ENCODE data around the gene CFAP77. TPM values are rescaled to one million over a fixed set of nuclear protein-coding genes. Genes with fewer than 3 reads are reported as not detected.

Gene CFAP77
- total RNA-seq, 4 donors from 2014 or later = not detected

DNA sequence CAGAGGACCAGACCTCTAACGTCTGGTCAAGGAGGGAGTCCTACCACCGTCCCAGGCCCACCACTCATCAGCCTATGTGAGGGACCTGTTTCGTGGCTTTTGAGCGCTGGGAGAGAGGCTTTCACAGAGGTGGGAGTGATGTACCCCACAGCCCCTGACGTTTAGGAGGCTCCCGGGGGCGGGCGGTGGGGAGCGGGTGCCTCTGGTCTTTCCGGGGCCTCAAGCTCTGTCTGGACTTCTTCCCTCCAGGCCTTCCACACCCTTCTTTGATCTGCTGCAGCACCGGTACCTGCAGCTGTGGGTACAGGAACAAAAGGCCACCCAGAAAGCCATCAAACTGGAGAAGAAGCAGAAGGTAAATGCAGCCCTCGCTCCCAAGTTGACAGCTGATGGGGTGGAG lies 127.3 kb downstream of the CFAP77 start:
- no peak for DNase-seq (ENCODE audit: low spot score in 2 of 2)
- intact Hi-C loops (cut with DNase I; ENCODE audit: low total_unique reads) = no loop called here
- WGBS, 2 donors = 72 to 80% methylated on average over 12 of the region's 12 CpGs
- no peak overlapping the region for H3K4me3 ChIP-seq (ENCODE audit: low read depth, poor library complexity, severe bottlenecking)
- TF ChIP-seq POLR2A (IDR thresholded peaks at IDR 0.05) = no peak

- DNase-seq (ENCODE audit: low spot score in 2 of 2) = no peak
- no peak overlapping the region for H3K4me3 ChIP-seq (ENCODE audit: low read depth, poor library complexity, severe bottlenecking)
- intact Hi-C loops (cut with DNase I; ENCODE audit: low total_unique reads) = no loop called here
- no peak for TF ChIP-seq POLR2A (IDR thresholded peaks at IDR 0.05)
- no peak for TF ChIP-seq CTCF (IDR thresholded peaks at IDR 0.05)
- 72 to 78% methylated on average over 8 of the region's 8 CpGs for WGBS, 2 donors
Measured at GRCh38 chr9:132538071-132538470, 128.1 kb downstream of the CFAP77 start.

DNA sequence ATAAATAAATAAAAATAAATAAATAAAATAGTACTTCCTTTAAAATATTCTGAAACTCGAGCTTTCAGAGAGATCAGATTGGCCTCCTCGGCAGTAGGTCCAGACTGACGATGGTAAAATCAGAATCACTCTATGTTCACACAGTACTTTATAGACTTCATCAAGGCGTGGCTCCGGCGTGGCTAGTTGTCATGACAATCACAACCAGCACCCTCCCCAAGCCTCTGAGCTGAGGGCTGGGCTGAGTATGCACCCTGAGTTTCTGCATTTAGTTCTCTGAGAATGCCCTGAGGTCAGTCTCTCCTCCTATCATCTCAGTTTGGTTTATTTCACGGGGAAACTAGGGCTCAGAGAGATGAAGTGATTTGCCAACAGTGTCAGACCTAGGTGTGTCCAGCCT lies 129.1 kb downstream of the CFAP77 start:
- intact Hi-C loops (cut with DNase I; ENCODE audit: low total_unique reads) = no loop called here
- DNase-seq (ENCODE audit: low spot score in 2 of 2) = no peak
- TF ChIP-seq CTCF (IDR thresholded peaks at IDR 0.05) (no peak), POLR2A (IDR thresholded peaks at IDR 0.05) (no peak)
- WGBS, 2 donors = 67 to 78% methylated on average over 7 of the region's 7 CpGs
- H3K4me3 ChIP-seq (ENCODE audit: low read depth, poor library complexity, severe bottlenecking) = no peak overlapping the region

GRCh38 chr9:132541051-132541450 lies 131.0 kb downstream of the CFAP77 start:
- 84 to 86% methylated on average over 8 of the region's 8 CpGs for WGBS, 2 donors
- TF ChIP-seq POLR2A (IDR thresholded peaks at IDR 0.05) = no peak
- no peak for TF ChIP-seq CTCF (IDR thresholded peaks at IDR 0.05)
- H3K4me3 ChIP-seq (ENCODE audit: low read depth, poor library complexity, severe bottlenecking) = no peak overlapping the region
- DNase-seq (ENCODE audit: low spot score in 2 of 2) = no peak
- intact Hi-C loops (cut with DNase I; ENCODE audit: low total_unique reads) = no loop called here

DNA sequence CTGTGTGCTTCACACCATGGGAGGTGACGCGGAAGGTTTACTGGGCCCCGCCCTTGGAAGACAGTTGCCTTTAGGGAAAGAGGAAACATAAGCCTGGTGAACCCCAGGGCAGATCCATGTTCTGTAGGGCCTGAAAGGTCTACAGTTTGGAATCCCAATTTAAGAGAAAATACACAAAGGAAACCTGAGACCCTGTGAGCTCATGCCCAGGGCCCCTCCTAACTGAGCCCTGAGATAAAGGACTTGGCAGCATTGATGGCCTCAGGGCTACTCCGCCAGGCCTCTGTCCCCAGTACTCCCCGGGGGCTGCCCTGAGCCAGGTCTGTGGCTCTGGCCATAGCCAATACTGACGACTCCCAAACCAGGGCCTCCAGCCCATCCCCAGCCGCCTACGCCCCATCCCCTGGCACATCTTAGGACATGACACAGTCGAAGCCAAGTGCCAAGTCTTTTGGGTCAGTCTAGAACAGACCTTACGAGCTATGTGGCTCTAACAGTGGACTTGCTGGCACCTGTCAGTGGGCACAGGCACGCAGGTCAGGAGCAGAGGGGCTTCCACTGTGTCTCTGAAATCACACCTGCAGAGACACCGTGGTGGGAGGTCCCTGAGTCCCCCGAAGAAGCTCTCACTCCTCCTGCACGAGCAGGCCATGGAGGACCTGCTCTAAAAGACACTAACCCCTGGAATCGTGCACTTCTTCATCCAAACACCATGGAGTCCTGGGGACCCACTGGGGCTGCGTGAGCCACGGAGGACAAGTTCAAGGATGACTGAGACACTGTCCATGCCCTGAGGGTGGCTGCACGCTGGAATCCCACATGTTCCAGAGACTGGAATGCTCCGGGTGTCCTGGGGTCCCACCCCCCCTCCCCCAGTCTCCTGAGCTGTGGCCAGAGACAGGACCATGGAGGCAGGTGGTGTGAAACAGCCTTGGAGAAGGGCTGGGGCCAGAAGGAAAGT lies 132.1 kb downstream of the CFAP77 start:
- WGBS, 2 donors = 81 to 82% methylated on average over 16 to 19 of the region's 19 CpGs
- DNase-seq (ENCODE audit: low spot score in 2 of 2) = no peak
- H3K4me3 ChIP-seq (ENCODE audit: low read depth, poor library complexity, severe bottlenecking) = no peak overlapping the region
- TF ChIP-seq POLR2A (IDR thresholded peaks at IDR 0.05) (no peak), CTCF (IDR thresholded peaks at IDR 0.05) (no peak)
- intact Hi-C loops (cut with DNase I; ENCODE audit: low total_unique reads) = no loop called here

DNA sequence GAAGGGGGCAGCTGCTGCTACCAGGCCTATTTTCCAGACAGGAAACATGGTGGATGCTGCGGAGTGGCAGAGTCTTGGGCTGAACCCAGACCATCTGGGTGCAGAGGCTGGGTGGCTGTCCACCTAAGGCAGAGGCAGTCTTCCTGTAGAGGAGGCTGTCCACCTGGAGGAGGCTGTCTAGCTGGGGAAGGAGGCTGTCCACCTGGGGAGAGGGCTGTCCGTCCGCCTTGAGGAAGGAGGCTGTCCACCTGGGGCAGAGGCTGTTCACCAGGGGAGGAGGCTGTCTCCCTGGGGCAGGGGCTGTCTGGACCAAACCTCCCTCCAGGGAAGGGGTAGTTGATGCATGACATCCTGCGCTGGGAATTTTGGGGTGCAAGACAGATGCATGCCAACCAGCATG lies 133.2 kb downstream of the CFAP77 start:
- TF ChIP-seq POLR2A (IDR thresholded peaks at IDR 0.05) (no peak), CTCF (IDR thresholded peaks at IDR 0.05) (no peak)
- intact Hi-C loops (cut with DNase I; ENCODE audit: low total_unique reads) = no loop called here
- 92 to 100% methylated on average over 4 of the region's 4 CpGs for whole genome bisulfite sequencing, 2 donors
- no peak overlapping the region for H3K4me3 ChIP-seq (ENCODE audit: low read depth, poor library complexity, severe bottlenecking)
- DNase-seq (ENCODE audit: low spot score in 2 of 2) = no peak
